SH-SY5Y (cell line): Measurements from ENCODE around the gene MT1G.

ENCODE experiments used
- GATA2 ChIP-seq: IDR thresholded peaks from 2 replicates; pipeline ENCODE4 v1.6.1; 2011; ENCODE audit warnings: mild to moderate bottlenecking, low read depth, low read length
- GATA3 ChIP-seq: IDR thresholded peaks from 2 replicates; pipeline ENCODE4 v1.6.1; 2011; ENCODE audit warnings: low read depth, mild to moderate bottlenecking, low read length, moderate library complexity

- no peak for TF ChIP-seq GATA3
- TF ChIP-seq GATA2, result no peak
Measured at GRCh38 chr16:56667581-56668571, at the start of gene MT1G.
